Kidney (tissue), 14 donors: ENCODE results near the gene C2orf68. TPM values are rescaled to one million over a fixed set of nuclear protein-coding genes. Genes with fewer than 3 reads are reported as not detected.
"Not testable (repeated sequence)": the region's sequence is repeated elsewhere in the genome, so short reads cannot be mapped to it uniquely, and the experiment has no call there.

Source experiments
- DNase-seq, 5 donors: peaks; one replicate each; pipeline ENCODE4 v3.0.0-alpha.2; 2013 to 2020
- FAIRE-seq: peaks from 2 replicates; lab custom pipeline; 2012; peaks lifted over from hg19 to GRCh38; lab: Jason Lieb, UNC
- H3K27ac ChIP-seq, 2 donors: one replicate each; pipeline ENCODE4 v1.7.0; 2013; ENCODE audit warnings: low read depth in 2 of 2, low read length in 2 of 2, inconsistent platforms in 1 of 2
- H3K27me3 ChIP-seq: one replicate; pipeline ENCODE4 v1.7.1; 2013; ENCODE audit warnings: low read length, inconsistent platforms; ENCODE audit not compliant: control insufficient read depth, insufficient read depth
- H3K36me3 ChIP-seq, 3 donors: one replicate each; pipeline versions ENCODE4 v1.7.0 to v1.7.1; 2013; ENCODE audit warnings: low read length in 3 of 3, control low read depth in 1 of 3, inconsistent platforms in 1 of 3; ENCODE audit not compliant: insufficient read depth in 3 of 3, control insufficient read depth in 2 of 3
- H3K4me1 ChIP-seq, 3 donors: one replicate each; pipeline versions ENCODE4 v1.7.0 to v1.7.1; 2013; ENCODE audit warnings: low read length in 3 of 3, inconsistent platforms in 1 of 3, low read depth in 1 of 3; ENCODE audit not compliant: control insufficient read depth in 2 of 3, insufficient read depth in 2 of 3
- H3K4me3 ChIP-seq, 3 donors: one replicate each; pipeline versions ENCODE4 v1.7.0 to v1.8.1; 2013; ENCODE audit warnings: low read length in 3 of 3, control low read depth in 1 of 3, inconsistent platforms in 1 of 3
- H3K9ac ChIP-seq, 3 donors: one replicate each; pipeline versions ENCODE4 v1.7.0 to v1.7.1; 2013; ENCODE audit warnings: low read length in 3 of 3, control low read depth in 1 of 3, inconsistent platforms in 1 of 3
- H3K9me3 ChIP-seq, 3 donors: one replicate each; pipeline versions ENCODE4 v1.7.0 to v1.7.1; 2013; ENCODE audit warnings: low read length in 3 of 3, control low read depth in 1 of 3, inconsistent platforms in 1 of 3; ENCODE audit not compliant: control insufficient read depth in 2 of 3, insufficient read depth in 1 of 3
- CTCF ChIP-seq: IDR thresholded peaks from 3 replicates; pipeline ENCODE4 v1.5.1; 2012; ENCODE audit warnings: mild to moderate bottlenecking, moderate library complexity, borderline replicate concordance; ENCODE audit not compliant: insufficient read depth; ENCODE audit errors: extremely low read depth
- intact Hi-C: fragments of 100-400 bp; cut with DNase I; formaldehyde crosslinking; loops from one replicate; pipeline ENCODE4 v1.11.1; 2022
- polyA plus RNA-seq: library from polyadenylated mRNA; stranded (reverse); fragments of 350-450 nt; fragmentation: Illumina TruSeq; extraction: RNeasy Lipid Tissue Mini Kit (QIAGEN cat#74804); gene quantifications from one replicate; pipeline ENCODE4 v1.2.3, GENCODE V29; 2014; ENCODE audit warnings: low read depth, low replicate concordance; ENCODE audit not compliant: insufficient read depth
- total RNA-seq: library from RNA; stranded (reverse); fragmentation: NEBNext Ultra II Directional; extraction: Animal tissue kit (Norgen Biotek cat#: 25700); gene quantifications from one replicate; pipeline ENCODE4 v1.2.1, GENCODE V29; 2021
- donor health status: control.
- donor health status: control.
- donor health status: control.
- donor health status: control.
- donor health status: control.
- donor health status: DM: yes; HTN: yes; CAD: no.
- donor health status: Normal renal cell carcinoma (clear cell type).

C2orf68 gene
- total and polyA plus RNA-seq, 2 donors from 2014 or later = 34.5 to 37.6 TPM

- H3K9ac ChIP-seq = peak within 1 kb of the TSS; percentile 84 to 97 (median 86)
- peak within 1 kb of the TSS; percentile 84 to 98 (median 90) for H3K4me3 ChIP-seq
- FAIRE-seq (peak; percentile 99), DNase-seq (peak; percentile 97 to 99 (median 97))
- no peak for TF ChIP-seq CTCF
- H3K27ac ChIP-seq = peak within 1 kb of the TSS; percentile 89
- intact Hi-C loops = no loop called here
- H3K36me3 ChIP-seq = peaks cover 0 to 24% (median 3%) of the 10 kb centered on the region in 3 donors
- peaks cover 0 to 49% (median 37%) of the 10 kb centered on the region in 3 donors for H3K4me1 ChIP-seq
- no peaks in the 10 kb centered on the region for H3K9me3 ChIP-seq
- H3K27me3 ChIP-seq = no peaks in the 10 kb centered on the region
Observed at GRCh38 chr2:85595301-85596025, 16.4 kb downstream of the C2orf68 start, which contains the start of gene RNF181. Gene RNF181, plus strand, starts transcription at chr2:85595745. Its CDS starts 19 bp downstream, at chr2:85595764.

GRCh38 chr2:85594715-85595300, 17.1 kb downstream of the C2orf68 start:
- peak overlapping the region; percentile 34 to 97 (median 84) for H3K9ac ChIP-seq
- H3K36me3 ChIP-seq = peaks cover 0 to 24% (median 3%) of the 10 kb centered on the region in 3 donors
- no peak for FAIRE-seq
- intact Hi-C loops = no loop called here
- TF ChIP-seq CTCF = no peak
- H3K27me3 ChIP-seq = no peaks in the 10 kb centered on the region
- DNase-seq = peak in 1 of 5 donors; percentile 31
- H3K27ac ChIP-seq = peak overlapping the region; percentile 71 to 89
- peak overlapping the region; percentile 84 to 98 (median 90) for H3K4me3 ChIP-seq
- H3K9me3 ChIP-seq = no peaks in the 10 kb centered on the region
- H3K4me1 ChIP-seq = peaks cover 0 to 50% (median 37%) of the 10 kb centered on the region in 3 donors

GRCh38 chr2:85593023-85593422, 18.8 kb downstream of the C2orf68 start:
- H3K9ac ChIP-seq = no peak overlapping the region
- H3K9me3 ChIP-seq = no peaks in the 10 kb centered on the region
- no peak overlapping the region for H3K27ac ChIP-seq
- FAIRE-seq (no peak), DNase-seq (no peak)
- no peak for TF ChIP-seq CTCF
- H3K4me1 ChIP-seq = peaks cover 0 to 41% (median 25%) of the 10 kb centered on the region in 3 donors
- H3K36me3 ChIP-seq = peaks cover 0 to 11% (median 3%) of the 10 kb centered on the region in 3 donors
- H3K27me3 ChIP-seq = no peaks in the 10 kb centered on the region
- intact Hi-C loops = no loop called here
- no peak overlapping the region for H3K4me3 ChIP-seq

- H3K9ac ChIP-seq, H3K36me3 ChIP-seq, H3K27ac ChIP-seq, intact Hi-C loops, FAIRE-seq, H3K4me3 ChIP-seq, H3K27me3 ChIP-seq, H3K9me3 ChIP-seq, DNase-seq: not testable (repeated sequence)
- H3K4me1 ChIP-seq = peaks cover 0 to 43% (median 21%) of the 10 kb centered on the region in 3 donors
Observed at GRCh38 chr2:85592299-85592698, 19.6 kb downstream of the C2orf68 start.
